Right atrium auricular region (tissue), 2 donors: ENCODE data around the gene ZNF536. TPM values are rescaled to one million over a fixed set of nuclear protein-coding genes. Genes with fewer than 3 reads are reported as not detected.

Experiments used
- DNase-seq: peaks from one replicate; pipeline ENCODE4 v3.0.0-alpha.2; 2019; ENCODE audit warnings: low spot score
- H3K27ac ChIP-seq, 2 donors: fragments of 200-600 bp; sonication (generic); 1 replicate in 1 of 2; 2 replicates in 1 of 2; pipeline ENCODE4 v1.5.1; 2016 to 2019
- H3K27me3 ChIP-seq, 2 donors: fragments of 200-600 bp; sonication (generic); one replicate each; pipeline versions ENCODE4 v1.5.1 to v1.6.0; 2017 to 2019
- H3K36me3 ChIP-seq: fragments of 200-600 bp; sonication (generic); one replicate; pipeline ENCODE4 v1.5.1; 2016
- H3K4me1 ChIP-seq, 2 donors: fragments of 200-600 bp; sonication (generic); one replicate each; pipeline versions ENCODE4 v1.5.1 to v1.6.0; 2017 to 2019
- H3K4me3 ChIP-seq, 2 donors: fragments of 200-600 bp; sonication (generic); 1 replicate in 1 of 2; 2 replicates in 1 of 2; pipeline ENCODE4 v1.5.1; 2017 to 2019; ENCODE audit warnings: mild to moderate bottlenecking in 1 of 2, moderate library complexity in 1 of 2
- H3K9me3 ChIP-seq, 2 donors: fragments of 200-600 bp; sonication (generic); one replicate each; pipeline ENCODE4 v1.5.1; 2019
- total RNA-seq, 2 donors: library from RNA; depleted of rRNA; stranded (reverse); fragments of >200 nt; gene quantifications; one replicate each; pipeline ENCODE4 v1.1.0, GENCODE V29; 2016
- TF ChIP-seq, protein P1 (sequence below), 2 donors: fragments of 200-600 bp; sonication (generic); IDR thresholded peaks; one replicate each; pipeline ENCODE4 v1.5.1; 2019; ENCODE audit warnings: antibody characterized with exemption in 2 of 2

The ZNF536 gene
- total RNA-seq, 2 donors from 2014 or later: 1.9 to 2.7 TPM

DNA sequence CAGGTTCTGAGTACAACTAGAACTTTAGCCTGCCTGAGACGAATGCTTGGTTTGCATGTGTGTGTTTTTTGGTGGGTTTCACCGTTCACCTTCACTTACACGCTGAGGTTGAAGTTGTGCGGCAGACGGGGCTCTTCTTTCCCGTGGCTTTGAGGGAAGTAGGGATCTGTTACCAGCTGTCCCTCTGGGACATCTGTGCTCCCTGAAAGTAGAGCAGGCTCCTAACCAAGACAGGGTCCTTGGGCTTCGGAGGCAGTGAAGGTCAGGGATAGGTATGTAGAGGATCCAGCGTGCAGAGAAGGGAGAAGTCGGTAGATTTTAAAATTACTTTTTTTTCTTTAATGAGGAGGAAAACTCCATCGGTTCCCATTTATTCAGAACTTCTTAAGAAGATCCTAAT is 48.7 kb downstream of the ZNF536 start:
- Histone ChIP-seq H3K36me3 (no peaks in the 10 kb centered on the region), H3K27ac (no peak overlapping the region), H3K4me3 (no peak overlapping the region), H3K27me3 (no peaks in the 10 kb centered on the region), H3K9me3 (no peaks in the 10 kb centered on the region), H3K4me1 (no peaks in the 10 kb centered on the region)
- DNase-seq: no peak
- TF ChIP-seq, protein P1, sequence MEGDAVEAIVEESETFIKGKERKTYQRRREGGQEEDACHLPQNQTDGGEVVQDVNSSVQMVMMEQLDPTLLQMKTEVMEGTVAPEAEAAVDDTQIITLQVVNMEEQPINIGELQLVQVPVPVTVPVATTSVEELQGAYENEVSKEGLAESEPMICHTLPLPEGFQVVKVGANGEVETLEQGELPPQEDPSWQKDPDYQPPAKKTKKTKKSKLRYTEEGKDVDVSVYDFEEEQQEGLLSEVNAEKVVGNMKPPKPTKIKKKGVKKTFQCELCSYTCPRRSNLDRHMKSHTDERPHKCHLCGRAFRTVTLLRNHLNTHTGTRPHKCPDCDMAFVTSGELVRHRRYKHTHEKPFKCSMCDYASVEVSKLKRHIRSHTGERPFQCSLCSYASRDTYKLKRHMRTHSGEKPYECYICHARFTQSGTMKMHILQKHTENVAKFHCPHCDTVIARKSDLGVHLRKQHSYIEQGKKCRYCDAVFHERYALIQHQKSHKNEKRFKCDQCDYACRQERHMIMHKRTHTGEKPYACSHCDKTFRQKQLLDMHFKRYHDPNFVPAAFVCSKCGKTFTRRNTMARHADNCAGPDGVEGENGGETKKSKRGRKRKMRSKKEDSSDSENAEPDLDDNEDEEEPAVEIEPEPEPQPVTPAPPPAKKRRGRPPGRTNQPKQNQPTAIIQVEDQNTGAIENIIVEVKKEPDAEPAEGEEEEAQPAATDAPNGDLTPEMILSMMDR (IDR thresholded peaks at IDR 0.05): no peak

DNA sequence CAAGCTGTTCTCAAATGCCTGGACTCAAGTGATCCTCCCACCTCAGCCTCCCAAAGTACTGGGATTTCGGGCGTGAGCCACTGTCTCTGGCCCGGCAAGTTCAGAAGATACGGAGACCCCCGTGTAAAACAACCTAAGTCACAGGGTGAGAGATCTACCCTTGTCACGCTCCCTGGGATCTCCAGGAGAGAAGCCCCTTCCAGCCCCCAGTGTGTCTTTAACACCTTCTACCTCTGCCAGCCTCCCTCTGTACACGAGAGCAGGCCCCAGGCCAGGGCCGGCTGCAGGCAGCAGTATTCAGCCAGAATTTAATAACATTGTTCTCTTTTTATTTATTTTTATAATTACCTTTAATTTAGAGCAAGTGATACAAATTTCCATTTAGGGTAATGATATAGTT is 49.4 kb downstream of the ZNF536 start:
- H3K36me3 ChIP-seq: no peaks in the 10 kb centered on the region
- no peaks in the 10 kb centered on the region for H3K4me1 ChIP-seq
- H3K27me3 ChIP-seq: no peaks in the 10 kb centered on the region
- H3K9me3 ChIP-seq: no peaks in the 10 kb centered on the region
- no peak overlapping the region for H3K4me3 ChIP-seq
- no peak overlapping the region for H3K27ac ChIP-seq
- no peak for DNase-seq
- TF ChIP-seq, protein P1 (IDR thresholded peaks at IDR 0.05): no peak

DNA sequence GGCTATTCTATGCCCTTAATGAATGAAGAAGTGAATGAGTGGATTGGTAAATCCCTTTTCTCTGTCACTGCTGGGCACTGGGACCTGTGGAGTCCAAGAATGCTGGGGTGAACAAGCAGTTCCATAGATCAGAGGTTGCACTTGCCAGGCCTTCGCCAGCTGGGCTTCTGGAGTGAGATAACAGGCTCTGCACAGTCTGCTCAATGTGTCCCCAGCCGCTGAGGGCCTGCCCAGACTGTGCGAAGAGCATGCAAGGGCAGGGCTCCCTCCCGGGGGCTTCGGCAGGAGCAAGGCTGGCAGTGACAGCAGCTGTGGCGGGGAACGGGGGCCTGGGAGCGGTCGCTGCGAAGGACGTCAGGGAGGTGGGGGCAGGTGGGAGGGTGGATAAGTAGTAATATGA is 51.3 kb downstream of the ZNF536 start:
- DNase-seq: peak; percentile 46
- Histone ChIP-seq H3K27ac (no peak overlapping the region), H3K9me3 (no peaks in the 10 kb centered on the region), H3K4me1 (no peaks in the 10 kb centered on the region), H3K36me3 (no peaks in the 10 kb centered on the region), H3K4me3 (no peak overlapping the region), H3K27me3 (no peaks in the 10 kb centered on the region)
- TF ChIP-seq, protein P1 (IDR thresholded peaks at IDR 0.05): no peak

DNA sequence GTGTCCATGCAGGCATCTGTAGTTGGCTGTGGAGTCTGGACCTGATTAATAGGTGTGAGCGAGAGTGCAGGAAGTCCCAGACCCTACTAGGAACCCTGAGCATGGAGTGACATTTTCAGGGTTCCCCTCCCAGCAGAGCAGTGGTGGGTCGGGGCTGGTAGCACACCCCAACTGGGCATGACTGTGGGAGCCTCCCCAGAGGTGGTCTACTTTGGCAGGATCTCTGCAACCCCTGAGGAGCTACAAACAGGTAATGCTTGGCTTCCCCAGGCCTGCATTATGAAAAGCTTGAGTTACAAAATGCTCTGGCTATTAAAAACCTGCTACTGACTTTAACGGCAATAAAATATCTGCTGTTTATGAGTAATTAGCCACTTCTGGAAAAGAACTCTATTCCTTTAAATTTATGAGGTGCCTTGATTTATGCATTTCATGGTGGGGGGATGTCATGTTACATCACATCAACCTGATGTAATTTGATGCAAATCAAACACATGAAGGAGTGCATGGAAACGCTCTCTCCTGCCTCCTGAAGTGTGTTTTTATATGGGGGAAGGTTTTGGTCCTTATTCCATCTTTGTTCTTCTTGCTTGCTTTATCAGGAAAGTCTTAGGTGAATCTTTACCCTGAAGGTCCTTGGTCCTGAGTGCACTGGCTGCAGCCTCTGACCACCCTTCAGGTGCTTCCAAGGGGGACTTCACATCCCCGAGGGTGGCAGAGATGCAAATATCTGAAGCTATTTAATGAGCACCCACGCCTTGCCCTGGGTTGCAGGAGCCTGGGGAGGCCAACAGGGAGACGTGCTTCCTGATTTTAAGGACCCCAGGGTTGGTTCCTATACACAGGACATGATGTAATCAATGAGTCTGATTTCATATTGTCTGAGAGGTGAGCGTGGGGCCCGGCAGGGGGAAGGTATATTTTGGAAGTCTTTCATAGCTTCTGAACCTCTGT is 54.0 kb downstream of the ZNF536 start:
- DNase-seq: peak; percentile 28
- H3K9me3 ChIP-seq: no peaks in the 10 kb centered on the region
- no peaks in the 10 kb centered on the region for H3K27me3 ChIP-seq
- H3K4me1 ChIP-seq: no peaks in the 10 kb centered on the region
- TF ChIP-seq, protein P1 (IDR thresholded peaks at IDR 0.05): no peak
- H3K27ac ChIP-seq: no peak overlapping the region
- no peaks in the 10 kb centered on the region for H3K36me3 ChIP-seq
- no peak overlapping the region for H3K4me3 ChIP-seq

DNA sequence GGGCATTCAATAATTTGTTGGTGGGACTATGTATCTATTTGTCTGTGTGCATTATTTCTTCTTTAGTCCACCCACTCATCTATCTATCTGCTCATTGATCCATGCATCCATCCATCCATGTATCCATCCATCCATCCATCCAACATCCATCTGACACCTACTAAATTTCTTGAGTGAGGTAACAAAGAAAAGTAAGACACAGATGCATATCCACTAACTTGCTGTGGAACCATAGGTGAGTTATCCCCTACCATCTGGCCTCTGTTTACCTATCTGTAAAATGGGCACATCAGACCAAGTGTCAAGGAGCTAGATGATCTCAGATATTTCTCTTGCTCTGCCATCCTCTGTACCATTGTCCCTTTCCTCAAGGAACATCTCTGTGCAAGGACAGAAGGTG is 54.7 kb downstream of the ZNF536 start:
- Histone ChIP-seq H3K27me3 (no peaks in the 10 kb centered on the region), H3K4me3 (no peak overlapping the region), H3K36me3 (no peaks in the 10 kb centered on the region), H3K27ac (no peak overlapping the region), H3K4me1 (no peaks in the 10 kb centered on the region), H3K9me3 (no peaks in the 10 kb centered on the region)
- TF ChIP-seq, protein P1 (IDR thresholded peaks at IDR 0.05): no peak
- no peak for DNase-seq
